Keratinocyte (primary cell): Measurements from ENCODE around the gene C8G. TPM values are rescaled to one million over a fixed set of nuclear protein-coding genes. Genes with fewer than 3 reads are reported as not detected.
A peak's percentile ranks its signal among the peaks of the same experiment; 100 is the strongest.

Source experiments
- DNase-seq: peaks from one replicate; pipeline ENCODE4 v3.0.0-alpha.2; 2011; ENCODE audit warnings: low read depth, missing footprints, low spot score
- FAIRE-seq: peaks from 2 replicates; lab custom pipeline; 2011; peaks lifted over from hg19 to GRCh38; lab: Jason Lieb, UNC
- H2AFZ ChIP-seq: 2 replicates; pipeline ENCODE4 v1.6.0; 2012; ENCODE audit warnings: low read length, control low read depth, inconsistent platforms; ENCODE audit not compliant: control insufficient read depth
- H3K27ac ChIP-seq: 2 replicates; pipeline ENCODE4 v1.5.1; 2011; ENCODE audit warnings: low read length; ENCODE audit not compliant: control insufficient read depth, insufficient read depth
- H3K27me3 ChIP-seq: 3 replicates; pipeline ENCODE4 v1.6.0; 2011; ENCODE audit warnings: low read length; ENCODE audit not compliant: control insufficient read depth, insufficient read depth; ENCODE audit errors: extremely low read depth
- H3K36me3 ChIP-seq, 2 experiments: 2 replicates in 1 of 2; 3 replicates in 1 of 2; pipeline ENCODE4 v1.5.1; 2011; ENCODE audit warnings: low read length in 2 of 2, mild to moderate bottlenecking in 1 of 2; ENCODE audit not compliant: control insufficient read depth in 2 of 2, insufficient read depth in 2 of 2; ENCODE audit errors: extremely low read depth in 1 of 2
- H3K4me1 ChIP-seq: 3 replicates; pipeline ENCODE4 v1.5.1; 2011; ENCODE audit warnings: low read length; ENCODE audit not compliant: control insufficient read depth, insufficient read depth; ENCODE audit errors: extremely low read depth
- H3K4me2 ChIP-seq: 3 replicates; pipeline ENCODE4 v1.6.0; 2011; ENCODE audit warnings: low read depth, low read length; ENCODE audit not compliant: control insufficient read depth, insufficient read depth; ENCODE audit errors: extremely low read depth
- H3K4me3 ChIP-seq, 3 experiments: fragments of 200-600 bp in 1 of 3; sonication (generic) in 1 of 3; 2 replicates in 2 of 3; 3 replicates in 1 of 3; pipeline ENCODE4 v1.5.1; 2011 to 2016; ENCODE audit warnings: low read length in 3 of 3, mild to moderate bottlenecking in 3 of 3, control low read depth in 2 of 3, inconsistent platforms in 1 of 3, low read depth in 1 of 3, mixed read lengths in 1 of 3, mixed run types in 1 of 3, moderate library complexity in 1 of 3; ENCODE audit not compliant: control insufficient read depth in 2 of 3, insufficient read depth in 2 of 3; ENCODE audit errors: extremely low read depth in 1 of 3
- H3K79me2 ChIP-seq: 2 replicates; pipeline ENCODE4 v1.6.0; 2012; ENCODE audit warnings: low read length; ENCODE audit not compliant: control insufficient read depth, insufficient read depth
- H3K9ac ChIP-seq: 3 replicates; pipeline ENCODE4 v1.6.0; 2011; ENCODE audit warnings: low read length; ENCODE audit not compliant: control insufficient read depth, insufficient read depth; ENCODE audit errors: extremely low read depth
- H3K9me1 ChIP-seq: 3 replicates; pipeline ENCODE4 v1.6.0; 2011; ENCODE audit warnings: low read length; ENCODE audit not compliant: control insufficient read depth, insufficient read depth; ENCODE audit errors: extremely low read depth
- H3K9me3 ChIP-seq: 2 replicates; pipeline ENCODE4 v1.5.1; 2012; ENCODE audit warnings: low read depth, low read length; ENCODE audit not compliant: control insufficient read depth
- H4K20me1 ChIP-seq: 3 replicates; pipeline ENCODE4 v1.6.0; 2011; ENCODE audit warnings: low read length; ENCODE audit not compliant: control insufficient read depth, insufficient read depth; ENCODE audit errors: extremely low read depth
- EZH2 ChIP-seq: IDR thresholded peaks from one replicate; pipeline ENCODE4 v1.6.1; 2012; ENCODE audit warnings: inconsistent platforms, mild to moderate bottlenecking, low read length, moderate library complexity
- dilution Hi-C: fragments of 300-500 bp; cut with MboI; formaldehyde crosslinking; loops from one replicate; pipeline ENCODE4 v1.7.0; 2020; ENCODE audit warnings: low sequenced_read_pairs; ENCODE audit not compliant: extremely low pct_ligation_motif_present
- polyA plus RNA-seq, 5 experiments: library from polyadenylated mRNA; depleted of rRNA in 3 of 5; stranded (reverse) in 3 of 5; stranded (forward) in 1 of 5; unstranded in 1 of 5; fragments of >200 nt; gene quantifications; 1 replicate in 1 of 5; 2 replicates in 3 of 5; 3 replicates in 1 of 5; pipeline versions ENCODE4 v1.2.1 to v1.2.3, GENCODE V29; 2011 to 2012; ENCODE audit warnings: missing spikeins in 2 of 5, low read depth in 1 of 5, low replicate concordance in 1 of 5
- TF ChIP-seq, protein P1 (sequence below), 3 experiments: IDR thresholded peaks in 1 of 3; conservative IDR thresholded peaks in 1 of 3; optimal IDR thresholded peaks in 1 of 3; 2 replicates in 2 of 3; 3 replicates in 1 of 3; pipeline versions ENCODE3 to v1.5.1; 2011; ENCODE audit warnings: low read length in 3 of 3, mild to moderate bottlenecking in 3 of 3, moderate library complexity in 2 of 3, control low read depth in 1 of 3, inconsistent platforms in 1 of 3; ENCODE audit not compliant: insufficient read depth in 2 of 3; ENCODE audit errors: extremely low read depth in 1 of 3

The C8G gene
- polyA plus RNA-seq, 1 donor (not counting 4 experiments of a cell fraction or from before 2014, with no cell fraction given), result 0.24 TPM

DNA sequence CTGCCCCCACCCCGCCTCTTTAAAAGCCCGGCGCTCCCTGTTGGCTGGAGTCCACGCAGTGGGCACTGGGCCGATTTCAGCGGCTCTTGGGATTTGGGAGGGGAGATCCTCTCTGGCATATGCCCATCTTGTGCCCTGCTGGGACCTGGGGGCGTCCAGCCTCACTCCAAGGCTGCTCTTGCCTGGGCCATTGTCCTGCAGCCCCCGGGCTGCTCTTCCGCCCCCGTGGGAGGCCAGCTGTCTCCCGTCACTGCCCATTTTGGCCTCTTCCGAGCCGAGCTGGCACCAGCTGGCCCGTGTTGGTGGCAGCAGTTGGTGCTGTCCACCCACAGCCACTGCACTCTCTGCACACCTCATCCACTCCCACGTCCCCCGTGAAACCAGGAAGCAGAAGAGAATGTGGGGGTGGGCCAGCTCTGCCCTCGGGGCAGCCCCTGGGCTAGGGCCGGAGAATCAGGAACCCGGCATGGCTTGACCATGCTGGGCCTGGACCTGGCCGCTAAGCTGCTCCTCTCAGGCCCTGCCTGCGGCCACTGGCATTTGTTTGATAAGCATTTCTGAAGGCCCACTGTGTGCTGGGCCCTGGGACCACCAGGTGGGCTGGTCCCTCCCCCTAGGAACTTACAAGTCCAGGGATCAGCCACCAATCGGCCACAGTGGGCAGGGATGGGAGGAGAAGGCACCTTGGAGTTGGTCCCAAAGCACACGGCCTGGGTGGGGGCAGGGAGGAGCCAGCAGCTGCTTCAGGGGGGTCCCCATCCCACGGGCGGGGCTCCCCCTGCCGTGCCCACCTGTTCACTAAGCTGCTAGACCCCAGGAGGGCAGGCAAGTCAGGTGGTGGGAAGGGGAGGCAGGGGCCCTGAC lies 2.2 kb downstream of the C8G start:
- no peak overlapping the region for H3K27ac ChIP-seq
- H3K27me3 ChIP-seq, result no peaks in the 10 kb centered on the region
- H3K36me3 ChIP-seq, result peaks cover under 1 to 3% of the 10 kb centered on the region in 2 experiments
- no peaks in the 10 kb centered on the region for H4K20me1 ChIP-seq
- H3K9me3 ChIP-seq, result no peaks in the 10 kb centered on the region
- no peak overlapping the region for H3K9ac ChIP-seq
- FAIRE-seq (no peak), DNase-seq (no peak)
- H3K4me1 ChIP-seq, result peaks cover 19% of the 10 kb centered on the region
- peaks cover 20% of the 10 kb centered on the region for H3K79me2 ChIP-seq
- H3K4me2 ChIP-seq, result no peak overlapping the region
- dilution Hi-C loops, result loop anchor here (25.0 kb wide), 1 partner anchor 135 kb away; the partner anchor contains the start of gene RABL6
- TF ChIP-seq, protein P1, sequence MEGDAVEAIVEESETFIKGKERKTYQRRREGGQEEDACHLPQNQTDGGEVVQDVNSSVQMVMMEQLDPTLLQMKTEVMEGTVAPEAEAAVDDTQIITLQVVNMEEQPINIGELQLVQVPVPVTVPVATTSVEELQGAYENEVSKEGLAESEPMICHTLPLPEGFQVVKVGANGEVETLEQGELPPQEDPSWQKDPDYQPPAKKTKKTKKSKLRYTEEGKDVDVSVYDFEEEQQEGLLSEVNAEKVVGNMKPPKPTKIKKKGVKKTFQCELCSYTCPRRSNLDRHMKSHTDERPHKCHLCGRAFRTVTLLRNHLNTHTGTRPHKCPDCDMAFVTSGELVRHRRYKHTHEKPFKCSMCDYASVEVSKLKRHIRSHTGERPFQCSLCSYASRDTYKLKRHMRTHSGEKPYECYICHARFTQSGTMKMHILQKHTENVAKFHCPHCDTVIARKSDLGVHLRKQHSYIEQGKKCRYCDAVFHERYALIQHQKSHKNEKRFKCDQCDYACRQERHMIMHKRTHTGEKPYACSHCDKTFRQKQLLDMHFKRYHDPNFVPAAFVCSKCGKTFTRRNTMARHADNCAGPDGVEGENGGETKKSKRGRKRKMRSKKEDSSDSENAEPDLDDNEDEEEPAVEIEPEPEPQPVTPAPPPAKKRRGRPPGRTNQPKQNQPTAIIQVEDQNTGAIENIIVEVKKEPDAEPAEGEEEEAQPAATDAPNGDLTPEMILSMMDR (optimal IDR thresholded peaks at IDR 0.05 in 1 of 3, IDR thresholded peaks at IDR 0.05 in 1 of 3, conservative IDR thresholded peaks at IDR 0.05 in 1 of 3; ENCODE audit: extremely low read depth in 1 of 3, insufficient read depth in 2 of 3, low read length in 3 of 3), result no peak
- TF ChIP-seq EZH2, result no peak
- no peaks in the 10 kb centered on the region for H3K9me1 ChIP-seq
- no peak overlapping the region for H2AFZ ChIP-seq
- H3K4me3 ChIP-seq, result no peak overlapping the region

DNA sequence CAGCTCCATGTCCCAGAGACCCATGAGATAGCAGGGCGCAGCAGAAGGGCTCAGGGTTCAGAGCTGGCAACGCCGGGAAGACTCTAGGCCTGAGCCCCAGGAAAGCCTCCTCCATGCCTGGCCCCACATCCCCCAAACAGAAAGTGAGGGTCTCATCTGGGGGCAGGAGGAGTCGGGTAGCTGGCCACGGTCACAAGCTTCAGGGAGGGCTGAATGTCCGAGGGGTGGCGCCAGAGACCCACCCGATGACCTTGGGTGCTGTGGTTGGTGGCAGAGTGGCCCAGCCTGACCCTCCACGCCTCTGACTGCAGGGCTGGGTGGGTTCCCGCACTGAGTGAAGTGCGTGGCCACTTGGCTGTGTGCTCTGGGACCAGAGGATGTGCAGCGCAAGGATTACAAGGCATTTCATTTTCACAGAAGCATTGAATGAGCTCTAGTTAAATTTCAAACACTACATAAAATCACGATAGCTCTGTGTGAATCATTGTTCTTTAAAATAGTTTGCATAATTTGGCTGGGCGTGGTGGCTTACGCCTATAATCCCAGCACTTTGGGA lies 3.0 kb downstream of the C8G start:
- no peak overlapping the region for H3K27ac ChIP-seq
- H2AFZ ChIP-seq, result no peak overlapping the region
- H3K9me3 ChIP-seq, result no peaks in the 10 kb centered on the region
- no peak overlapping the region for H3K4me2 ChIP-seq
- no peaks in the 10 kb centered on the region for H4K20me1 ChIP-seq
- TF ChIP-seq, protein P1 (optimal IDR thresholded peaks at IDR 0.05 in 1 of 3, IDR thresholded peaks at IDR 0.05 in 1 of 3, conservative IDR thresholded peaks at IDR 0.05 in 1 of 3; ENCODE audit: extremely low read depth in 1 of 3, insufficient read depth in 2 of 3, low read length in 3 of 3), result peak in 2 of 3 experiments; percentile 12 to 43
- TF ChIP-seq EZH2, result no peak
- H3K27me3 ChIP-seq, result no peaks in the 10 kb centered on the region
- peak; percentile 17 for FAIRE-seq
- no peaks in the 10 kb centered on the region for H3K36me3 ChIP-seq
- peaks cover 19% of the 10 kb centered on the region for H3K4me1 ChIP-seq
- H3K9me1 ChIP-seq, result no peaks in the 10 kb centered on the region
- no peak for DNase-seq
- H3K4me3 ChIP-seq, result no peak overlapping the region
- peaks cover 12% of the 10 kb centered on the region for H3K79me2 ChIP-seq
- dilution Hi-C loops, result loop anchor here (25.0 kb wide), 1 partner anchor 136 kb away; the partner anchor contains the start of gene RABL6
- no peak overlapping the region for H3K9ac ChIP-seq
